ENCODE results near the gene S100A8.
"Not testable (repeated sequence)": the region's sequence is repeated elsewhere in the genome, so short reads cannot be mapped to it uniquely, and the experiment has no call there.

DNA sequence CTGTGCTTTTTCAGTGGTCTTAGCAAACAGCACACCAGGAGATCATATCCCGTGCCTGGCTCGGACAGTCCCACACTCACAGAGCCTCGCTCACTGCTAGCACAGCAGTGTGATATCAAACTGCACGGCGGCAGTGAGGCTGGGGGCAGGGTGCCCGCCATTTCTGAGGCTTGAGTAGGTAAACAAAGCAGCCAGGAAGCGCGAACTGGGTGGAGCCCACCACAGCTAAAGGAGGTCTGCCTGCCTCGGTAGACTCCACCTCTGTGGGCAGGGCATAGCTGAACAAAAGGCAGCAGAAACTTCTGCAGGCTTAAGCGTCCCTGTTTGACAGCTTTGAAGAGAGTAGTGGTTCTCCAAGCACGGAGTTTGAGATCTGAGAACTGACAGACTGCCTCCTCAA lies 16.4 kb upstream of the S100A8 start:
- TF ChIP-seq POLR2A, EP300 (IDR thresholded peaks at IDR 0.05): not testable (repeated sequence)
- TF ChIP-seq, protein P1, sequence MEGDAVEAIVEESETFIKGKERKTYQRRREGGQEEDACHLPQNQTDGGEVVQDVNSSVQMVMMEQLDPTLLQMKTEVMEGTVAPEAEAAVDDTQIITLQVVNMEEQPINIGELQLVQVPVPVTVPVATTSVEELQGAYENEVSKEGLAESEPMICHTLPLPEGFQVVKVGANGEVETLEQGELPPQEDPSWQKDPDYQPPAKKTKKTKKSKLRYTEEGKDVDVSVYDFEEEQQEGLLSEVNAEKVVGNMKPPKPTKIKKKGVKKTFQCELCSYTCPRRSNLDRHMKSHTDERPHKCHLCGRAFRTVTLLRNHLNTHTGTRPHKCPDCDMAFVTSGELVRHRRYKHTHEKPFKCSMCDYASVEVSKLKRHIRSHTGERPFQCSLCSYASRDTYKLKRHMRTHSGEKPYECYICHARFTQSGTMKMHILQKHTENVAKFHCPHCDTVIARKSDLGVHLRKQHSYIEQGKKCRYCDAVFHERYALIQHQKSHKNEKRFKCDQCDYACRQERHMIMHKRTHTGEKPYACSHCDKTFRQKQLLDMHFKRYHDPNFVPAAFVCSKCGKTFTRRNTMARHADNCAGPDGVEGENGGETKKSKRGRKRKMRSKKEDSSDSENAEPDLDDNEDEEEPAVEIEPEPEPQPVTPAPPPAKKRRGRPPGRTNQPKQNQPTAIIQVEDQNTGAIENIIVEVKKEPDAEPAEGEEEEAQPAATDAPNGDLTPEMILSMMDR (IDR thresholded peaks at IDR 0.05), result not testable (repeated sequence)
